Bronchial epithelial cell (primary cell): Measurements from ENCODE around the gene ZNF771. TPM values are rescaled to one million over a fixed set of nuclear protein-coding genes. Genes with fewer than 3 reads are reported as not detected.
A peak's percentile ranks its signal among the peaks of the same experiment; 100 is the strongest.

Experiments used
- DNase-seq: peaks from one replicate; pipeline ENCODE4 v3.0.0-alpha.2; 2010; ENCODE audit warnings: low read depth
- FAIRE-seq: peaks from 2 replicates; lab custom pipeline; 2011; peaks lifted over from hg19 to GRCh38; lab: Jason Lieb, UNC
- H3K27me3 ChIP-seq: 2 replicates; pipeline ENCODE4 v1.5.1; 2011; ENCODE audit warnings: low read length; ENCODE audit not compliant: control insufficient read depth, insufficient read depth
- H3K36me3 ChIP-seq: 2 replicates; pipeline ENCODE4 v1.5.1; 2011; ENCODE audit warnings: low read length; ENCODE audit not compliant: control insufficient read depth, insufficient read depth
- H3K4me3 ChIP-seq: 2 replicates; pipeline ENCODE4 v1.5.1; 2011; ENCODE audit warnings: mild to moderate bottlenecking, low read depth, low read length, control low read depth
- total RNA-seq: library from RNA; depleted of rRNA; stranded (reverse); fragments of >200 nt; gene quantifications from 2 replicates; pipeline ENCODE4 v1.2.1, GENCODE V29; 2014
- TF ChIP-seq, protein P1 (sequence below): IDR thresholded peaks from 2 replicates; pipeline ENCODE4 v1.5.1; 2011; ENCODE audit warnings: mild to moderate bottlenecking, moderate library complexity, low read length, control low read depth, inconsistent platforms; ENCODE audit not compliant: insufficient read depth, severe bottlenecking

ZNF771 gene
- total RNA-seq, 1 donor from 2014 or later, result 10.0 TPM

DNA sequence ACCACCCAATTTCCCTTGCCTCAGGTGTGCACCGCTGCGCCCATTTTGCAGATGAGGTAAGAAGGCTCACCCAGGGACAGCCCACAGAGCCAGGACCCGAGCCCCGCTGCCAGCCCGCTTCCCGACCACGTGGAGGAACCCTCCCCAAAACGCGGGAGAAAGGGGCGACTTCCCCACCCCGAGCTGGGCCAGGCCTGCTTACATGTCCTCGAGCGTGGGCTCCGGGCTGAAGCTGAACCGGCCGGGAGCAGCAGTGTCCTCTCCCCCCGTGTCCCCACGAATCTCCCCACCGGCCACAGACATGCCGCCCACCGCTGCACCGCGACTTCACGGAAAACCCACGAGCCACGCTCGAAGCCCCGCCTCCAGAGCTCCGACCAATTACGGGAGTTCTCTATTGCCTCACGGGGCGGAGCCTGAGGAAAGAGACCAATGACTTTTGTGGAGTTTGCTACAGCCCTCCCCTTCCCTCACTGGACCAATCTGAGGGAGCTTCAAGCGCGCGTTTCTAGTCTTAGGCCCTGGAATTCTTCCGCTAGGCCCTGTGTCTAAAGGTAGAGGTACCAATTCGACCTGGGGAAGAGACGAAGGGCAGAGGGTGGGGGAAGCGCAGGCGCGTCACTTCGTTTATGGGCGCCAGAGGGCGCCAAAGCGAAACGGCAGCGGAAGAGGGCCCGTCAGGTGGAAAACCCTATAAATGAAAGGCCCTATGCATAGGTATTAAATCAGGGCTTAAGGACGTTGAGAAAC, 22.4 kb downstream of the ZNF771 start, which contains the start of gene DCTPP1:
TSS of gene DCTPP1 (minus strand) at position 353 of the 750 bp plus-strand sequence. CDS start at position 303, 50 bp downstream.
- Histone ChIP-seq H3K27me3 (no peaks in the 10 kb centered on the region), H3K4me3 (peak within 1 kb of the TSS; percentile 80), H3K36me3 (peaks cover 6% of the 10 kb centered on the region)
- peak; percentile 58 for FAIRE-seq
- peak; percentile 99 for DNase-seq
- TF ChIP-seq, protein P1, sequence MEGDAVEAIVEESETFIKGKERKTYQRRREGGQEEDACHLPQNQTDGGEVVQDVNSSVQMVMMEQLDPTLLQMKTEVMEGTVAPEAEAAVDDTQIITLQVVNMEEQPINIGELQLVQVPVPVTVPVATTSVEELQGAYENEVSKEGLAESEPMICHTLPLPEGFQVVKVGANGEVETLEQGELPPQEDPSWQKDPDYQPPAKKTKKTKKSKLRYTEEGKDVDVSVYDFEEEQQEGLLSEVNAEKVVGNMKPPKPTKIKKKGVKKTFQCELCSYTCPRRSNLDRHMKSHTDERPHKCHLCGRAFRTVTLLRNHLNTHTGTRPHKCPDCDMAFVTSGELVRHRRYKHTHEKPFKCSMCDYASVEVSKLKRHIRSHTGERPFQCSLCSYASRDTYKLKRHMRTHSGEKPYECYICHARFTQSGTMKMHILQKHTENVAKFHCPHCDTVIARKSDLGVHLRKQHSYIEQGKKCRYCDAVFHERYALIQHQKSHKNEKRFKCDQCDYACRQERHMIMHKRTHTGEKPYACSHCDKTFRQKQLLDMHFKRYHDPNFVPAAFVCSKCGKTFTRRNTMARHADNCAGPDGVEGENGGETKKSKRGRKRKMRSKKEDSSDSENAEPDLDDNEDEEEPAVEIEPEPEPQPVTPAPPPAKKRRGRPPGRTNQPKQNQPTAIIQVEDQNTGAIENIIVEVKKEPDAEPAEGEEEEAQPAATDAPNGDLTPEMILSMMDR, result peak; percentile 95

DNA sequence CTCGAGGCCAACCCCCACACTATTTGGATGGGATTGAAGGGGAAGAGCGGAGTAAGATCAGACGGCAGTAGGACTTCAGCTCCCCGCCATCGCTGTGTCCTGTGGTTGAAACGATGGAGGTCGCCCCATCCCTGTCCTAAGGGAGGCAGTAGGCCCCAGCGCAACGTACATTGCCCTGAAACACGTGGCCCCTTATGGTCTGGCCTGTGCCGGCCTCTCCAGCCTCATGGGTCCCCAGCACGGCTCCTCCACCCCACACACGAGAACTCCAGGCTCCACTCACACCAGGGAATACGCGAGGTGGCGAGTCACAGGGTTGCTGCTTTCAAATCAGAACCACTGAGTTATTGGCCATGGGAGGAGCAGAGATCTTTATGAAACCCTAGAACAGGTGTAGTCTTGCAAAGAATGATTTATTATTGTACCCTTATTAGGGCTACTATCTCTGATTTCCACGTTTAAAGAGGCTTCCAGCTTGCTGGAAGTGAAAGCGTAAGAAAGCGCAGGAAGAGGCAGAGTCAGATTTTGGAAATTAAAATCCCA, 23.1 kb downstream of the ZNF771 start:
- Histone ChIP-seq H3K27me3 (no peaks in the 10 kb centered on the region), H3K36me3 (peaks cover 6% of the 10 kb centered on the region), H3K4me3 (no peak overlapping the region)
- DNase-seq, result no peak
- TF ChIP-seq, protein P1, result no peak
- no peak for FAIRE-seq

DNA sequence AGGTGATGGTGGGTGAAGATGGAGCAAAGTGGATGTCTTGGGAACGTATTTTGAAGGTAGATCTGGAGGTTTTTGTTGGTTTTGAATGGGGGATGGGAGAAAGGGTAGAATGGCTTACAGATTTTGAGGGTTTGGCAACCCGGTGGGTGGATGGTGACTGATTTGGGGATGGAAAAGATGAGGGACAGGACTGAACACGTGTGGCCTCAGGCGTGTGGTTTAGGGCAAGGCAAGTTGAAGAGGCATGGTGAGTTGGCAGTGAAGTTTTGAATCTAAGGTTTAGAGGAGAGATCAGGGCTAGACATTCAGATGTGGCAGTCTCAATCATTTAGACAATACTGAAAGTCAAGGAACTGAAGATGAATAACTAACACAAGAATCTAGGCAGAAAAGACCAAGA, 27.4 kb downstream of the ZNF771 start:
- FAIRE-seq (no peak), DNase-seq (peak; percentile 76)
- TF ChIP-seq, protein P1, result no peak
- Histone ChIP-seq H3K27me3 (no peaks in the 10 kb centered on the region), H3K4me3 (no peak overlapping the region), H3K36me3 (no peaks in the 10 kb centered on the region)

DNA sequence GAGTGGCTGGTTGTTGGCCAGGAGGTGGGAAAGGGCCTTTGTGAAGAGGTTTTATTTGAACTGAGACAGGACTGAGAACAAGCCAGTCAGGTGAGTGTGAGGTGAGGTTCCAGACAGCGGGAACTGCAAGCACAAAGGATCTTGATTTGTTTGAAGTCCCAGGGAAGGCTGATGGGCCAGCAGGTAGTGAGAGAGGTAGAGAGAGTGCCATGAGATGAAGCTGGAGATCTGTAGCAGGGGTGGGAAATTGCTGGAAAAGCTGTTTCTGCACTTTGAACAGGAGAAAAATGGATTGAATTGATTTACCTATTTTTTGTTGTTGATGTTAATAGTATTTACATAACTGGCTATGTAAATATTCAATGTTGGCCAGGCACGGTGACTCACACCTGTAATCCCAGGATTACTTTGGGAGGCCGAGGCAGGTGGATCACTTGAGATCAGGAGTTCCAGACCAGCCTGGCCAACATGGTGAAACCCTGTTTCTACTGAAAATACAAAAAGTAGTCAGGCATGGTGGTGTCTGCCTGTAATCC, 30.2 kb downstream of the ZNF771 start:
- FAIRE-seq, result no peak
- H3K36me3 ChIP-seq, result no peaks in the 10 kb centered on the region
- TF ChIP-seq, protein P1, result no peak

DNA sequence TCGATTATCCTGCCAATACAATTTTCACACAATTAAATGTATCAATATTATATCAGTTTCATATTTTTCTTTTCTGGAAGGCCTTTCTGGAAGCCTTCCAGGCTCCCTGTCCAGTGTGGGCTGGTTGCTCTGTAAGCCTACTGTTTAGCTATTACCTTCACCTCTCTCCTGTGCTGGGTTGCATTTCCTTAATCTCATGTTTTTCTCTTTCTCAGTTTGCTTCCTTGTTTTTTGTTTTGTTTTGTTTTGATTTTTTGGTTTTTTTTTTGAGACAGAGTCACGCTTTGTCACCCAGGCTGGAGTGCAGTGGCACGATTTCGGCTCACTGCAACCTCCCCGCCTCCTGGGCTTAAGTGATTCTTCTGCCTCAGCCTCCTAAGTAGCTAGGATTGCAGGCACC, 31.4 kb downstream of the ZNF771 start:
- FAIRE-seq (no peak), DNase-seq (no peak)
- peaks cover 2% of the 10 kb centered on the region for H3K36me3 ChIP-seq
- TF ChIP-seq, protein P1, result no peak
- no peak overlapping the region for H3K4me3 ChIP-seq
- H3K27me3 ChIP-seq, result no peaks in the 10 kb centered on the region

More for the DNA sequence above, 30.2 kb downstream of the ZNF771 start:
- no peak overlapping the region for H3K4me3 ChIP-seq
- no peaks in the 10 kb centered on the region for H3K27me3 ChIP-seq
- DNase-seq, result no peak
